Suppressor macrophage (primary cell): ENCODE measurements around the gene HERPUD1.
"Not testable (repeated sequence)": the region's sequence is repeated elsewhere in the genome, so short reads cannot be mapped to it uniquely, and the experiment has no call there.

Experiments used
- DNase-seq, 4 experiments: peaks; one replicate each; pipeline ENCODE4 v3.0.0-alpha.2; 2020 to 2022

The HERPUD1 gene

GRCh38 chr16:56983211-56983751 lies 51.3 kb downstream of the HERPUD1 start:
- DNase-seq = no peak

GRCh38 chr16:56984639-56985038 lies 52.7 kb downstream of the HERPUD1 start:
- no peak for DNase-seq

- DNase-seq = peak; percentile 55 to 83 (median 74)
Measured at GRCh38 chr16:56985288-56985961, 53.5 kb downstream of the HERPUD1 start.

- DNase-seq = no peak
Measured at GRCh38 chr16:56985962-56986360, 54.0 kb downstream of the HERPUD1 start.

GRCh38 chr16:56986361-56986760 lies 54.4 kb downstream of the HERPUD1 start:
- no peak for DNase-seq

GRCh38 chr16:56986908-56987307 lies 55.0 kb downstream of the HERPUD1 start:
- DNase-seq = not testable (repeated sequence)

- DNase-seq = no peak
Measured at GRCh38 chr16:56987692-56988091, 55.8 kb downstream of the HERPUD1 start.

- DNase-seq = peak in 2 of 4 experiments; percentile 28 to 31
Measured at GRCh38 chr16:56988161-56988947, 56.4 kb downstream of the HERPUD1 start.

- DNase-seq = peak; percentile 83 to 93 (median 91)
Measured at GRCh38 chr16:56988948-56989945, 57.3 kb downstream of the HERPUD1 start, which contains the start of gene NLRC5. TSS of gene NLRC5 (plus strand) at chr16:56989557. CDS start at chr16:57020713, 31,156 bp downstream.

GRCh38 chr16:56989988-56990387 lies 58.0 kb downstream of the HERPUD1 start:
- no peak for DNase-seq

GRCh38 chr16:56990407-56991286 lies 58.7 kb downstream of the HERPUD1 start:
- DNase-seq = no peak

- DNase-seq = not testable (repeated sequence)
Measured at GRCh38 chr16:56992431-56992830, 60.5 kb downstream of the HERPUD1 start.

- DNase-seq = peak in 2 of 4 experiments; percentile 37 to 48
Measured at GRCh38 chr16:56993204-56993603, 61.3 kb downstream of the HERPUD1 start.

GRCh38 chr16:56994311-56994710 lies 62.4 kb downstream of the HERPUD1 start:
- DNase-seq = no peak
